H7 (cell line): ENCODE measurements around the gene ZGPAT. TPM values are rescaled to one million over a fixed set of nuclear protein-coding genes. Genes with fewer than 3 reads are reported as not detected.
A peak's percentile ranks its signal among the peaks of the same experiment; 100 is the strongest.
"Not testable (repeated sequence)": the region's sequence is repeated elsewhere in the genome, so short reads cannot be mapped to it uniquely, and the experiment has no call there.

ENCODE experiments used
- DNase-seq: peaks from one replicate; pipeline ENCODE4 v3.0.0; 2012
- H3K27me3 ChIP-seq: 2 replicates; pipeline ENCODE4 v1.6.0; 2011; ENCODE audit warnings: mild to moderate bottlenecking, low read length; ENCODE audit not compliant: control insufficient read depth, insufficient read depth
- H3K36me3 ChIP-seq: replicated peaks from 2 replicates; pipeline ENCODE4 v1.5.1; 2011; ENCODE audit warnings: low read length; ENCODE audit not compliant: control insufficient read depth, insufficient read depth
- H3K4me3 ChIP-seq: 2 replicates; pipeline ENCODE4 v1.5.1; 2011; ENCODE audit warnings: low read depth, mild to moderate bottlenecking, control low read depth, low read length, moderate library complexity; ENCODE audit not compliant: insufficient read depth
- total RNA-seq: library from RNA; depleted of rRNA; stranded (reverse); fragments of >200 nt; shearing (Covaris generic); gene quantifications from 2 replicates; pipeline ENCODE4 v1.2.3, GENCODE V29; 2014

ZGPAT gene
- total RNA-seq, 1 experiment from 2014 or later = 52.0 TPM

DNA sequence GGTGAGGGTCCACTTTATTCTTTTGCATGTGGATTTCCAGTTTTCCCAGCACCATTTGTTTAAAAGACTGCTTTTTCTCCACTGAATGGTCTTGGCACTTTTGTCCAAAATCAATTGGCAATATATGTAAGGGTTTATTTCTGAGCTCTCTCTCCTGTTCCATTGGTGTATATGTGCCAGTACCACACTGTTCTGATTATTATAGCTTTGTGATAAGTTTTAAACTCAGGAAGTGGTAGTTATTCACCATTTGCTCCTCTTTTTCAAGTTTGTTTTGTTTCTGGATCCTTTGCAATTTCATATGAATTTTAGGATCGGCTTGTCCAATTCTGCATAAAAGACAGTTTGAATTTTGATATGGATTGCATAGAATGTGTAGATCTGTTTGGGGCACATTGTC lies 4.4 kb downstream of the ZGPAT start:
- H3K27me3 ChIP-seq = no peaks in the 10 kb centered on the region
- H3K36me3 ChIP-seq = peaks cover 9% of the 10 kb centered on the region
- no peak for DNase-seq
- H3K4me3 ChIP-seq = no peak overlapping the region

GRCh38 chr20:63714858-63715257 lies 7.0 kb downstream of the ZGPAT start:
- H3K4me3 ChIP-seq = no peak overlapping the region
- H3K36me3 ChIP-seq = peaks cover 9% of the 10 kb centered on the region
- H3K27me3 ChIP-seq = no peaks in the 10 kb centered on the region
- DNase-seq = no peak

DNA sequence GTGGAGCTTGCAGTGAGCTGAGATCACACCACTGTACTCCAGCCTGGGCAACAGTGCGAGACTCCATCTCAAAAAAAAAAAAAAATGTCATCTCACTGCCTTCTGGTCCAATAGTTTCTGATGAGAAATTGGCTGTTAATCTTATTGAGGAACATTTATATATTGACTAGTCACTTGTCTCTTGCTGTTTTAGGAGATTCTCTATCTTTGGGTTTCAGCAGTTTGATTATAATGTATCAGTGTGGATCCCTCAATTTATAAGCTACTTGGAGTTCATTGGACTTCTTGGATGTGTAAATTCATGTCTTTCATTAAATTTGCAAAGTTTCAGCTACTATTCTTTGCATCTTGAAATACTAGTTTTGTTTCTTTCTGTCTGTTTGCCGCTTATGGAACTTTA lies 11.2 kb downstream of the ZGPAT start:
- no peak for DNase-seq
- H3K36me3 ChIP-seq = peaks cover 4% of the 10 kb centered on the region
- no peaks in the 10 kb centered on the region for H3K27me3 ChIP-seq
- no peak overlapping the region for H3K4me3 ChIP-seq

DNA sequence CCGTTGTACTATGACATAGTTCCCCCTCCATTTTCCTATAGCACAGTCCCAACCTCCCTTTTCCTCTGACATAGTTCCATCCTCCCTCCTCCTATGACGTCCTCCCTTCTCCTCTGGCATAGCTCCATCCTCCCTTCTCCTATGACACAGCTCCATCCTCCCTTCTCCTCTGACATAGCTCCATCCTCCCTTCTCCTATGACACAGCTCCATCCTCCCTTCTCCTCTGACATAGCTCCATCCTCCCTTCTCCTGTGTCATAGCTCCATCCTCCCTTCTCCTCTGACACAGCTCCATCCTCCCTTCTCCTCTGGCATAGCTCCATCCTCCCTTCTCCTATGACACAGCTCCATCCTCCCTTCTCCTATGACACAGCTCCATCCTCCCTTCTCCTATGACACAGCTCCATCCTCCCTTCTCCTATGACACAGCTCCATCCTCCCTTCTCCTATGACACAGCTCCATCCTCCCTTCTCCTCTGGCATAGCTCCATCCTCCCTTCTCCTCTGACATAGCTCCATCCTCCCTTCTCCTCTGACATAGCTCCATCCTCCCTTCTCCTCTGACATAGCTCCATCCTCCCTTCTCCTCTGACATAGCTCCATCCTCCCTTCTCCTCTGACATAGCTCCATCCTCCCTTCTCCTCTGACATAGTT lies 15.3 kb downstream of the ZGPAT start:
- not testable (repeated sequence) for DNase-seq, H3K27me3 ChIP-seq, H3K36me3 ChIP-seq, H3K4me3 ChIP-seq

- not testable (repeated sequence) for H3K27me3 ChIP-seq, H3K4me3 ChIP-seq, DNase-seq, H3K36me3 ChIP-seq
Measured at GRCh38 chr20:63730189-63730733, 22.4 kb downstream of the ZGPAT start.

DNA sequence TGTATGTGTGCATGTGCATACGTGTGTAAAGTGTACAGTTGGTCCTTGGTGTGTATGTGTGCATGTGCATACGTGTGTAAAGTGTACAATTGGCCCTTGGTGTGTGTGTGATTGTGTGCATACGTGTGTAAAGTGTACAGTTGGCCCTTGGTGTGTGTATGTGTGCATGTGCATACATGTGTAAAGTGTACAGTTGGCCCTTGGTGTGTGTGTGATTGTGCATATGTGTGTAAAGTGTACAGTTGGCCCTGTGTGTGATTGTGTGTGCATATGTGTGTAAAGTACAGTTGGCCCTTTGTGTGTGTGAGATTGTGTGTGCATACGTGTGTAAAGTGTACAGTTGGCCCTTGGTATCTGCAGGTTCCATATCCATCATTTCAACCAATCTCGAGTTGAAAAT lies 23.6 kb downstream of the ZGPAT start:
- no peak for DNase-seq
- no peaks in the 10 kb centered on the region for H3K27me3 ChIP-seq
- no peak overlapping the region for H3K4me3 ChIP-seq

DNA sequence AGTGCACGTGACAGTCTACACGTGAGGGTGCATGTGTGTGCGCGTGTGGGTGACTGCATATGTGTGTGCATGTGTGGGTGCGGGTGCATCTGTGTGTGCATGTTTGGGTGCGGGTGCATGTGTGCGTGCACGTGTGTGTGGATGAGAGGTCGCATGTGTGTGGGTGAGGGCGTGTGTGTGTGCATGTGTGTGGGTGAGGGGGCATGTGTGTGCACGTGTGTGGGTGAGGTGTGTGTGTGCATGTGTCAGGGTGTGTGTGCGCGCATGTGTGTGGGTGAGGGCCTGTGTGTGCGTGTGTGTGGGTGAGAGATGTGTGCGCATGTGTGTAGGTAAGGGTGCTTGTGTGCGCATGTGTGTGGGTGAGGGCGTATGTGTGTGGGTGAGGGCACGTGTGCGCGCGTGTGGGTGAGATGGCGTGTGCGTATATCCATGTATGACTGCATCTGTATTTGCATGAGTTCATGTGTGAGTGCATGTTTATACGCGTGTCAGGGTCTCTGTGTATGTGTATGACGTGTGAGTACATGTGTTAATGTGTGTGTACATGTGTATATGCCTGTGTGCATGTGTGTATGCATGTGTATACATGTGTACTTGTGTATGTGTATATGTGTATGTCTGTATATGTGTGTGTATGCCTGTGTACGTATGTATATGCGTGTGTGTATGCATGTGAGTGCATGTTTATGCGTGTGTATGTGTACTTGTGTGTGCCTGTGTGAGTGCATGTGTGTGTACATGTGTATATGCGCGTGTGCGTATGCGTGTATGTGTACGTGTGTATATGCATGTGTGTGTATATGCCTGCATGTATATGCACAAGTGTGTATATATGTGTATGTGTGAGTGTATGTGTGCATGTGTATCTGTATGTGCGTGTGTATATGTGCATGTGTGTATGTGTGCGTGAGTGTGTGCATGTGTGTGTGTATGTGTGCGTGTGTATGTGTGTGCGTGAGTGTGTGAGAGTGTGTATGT lies 24.6 kb downstream of the ZGPAT start:
- Histone ChIP-seq H3K4me3 (no peak overlapping the region), H3K36me3 (peaks cover 4% of the 10 kb centered on the region), H3K27me3 (no peaks in the 10 kb centered on the region)
- DNase-seq = no peak

More for the DNA sequence above, 23.6 kb downstream of the ZGPAT start:
- H3K36me3 ChIP-seq = peaks cover 4% of the 10 kb centered on the region

DNA sequence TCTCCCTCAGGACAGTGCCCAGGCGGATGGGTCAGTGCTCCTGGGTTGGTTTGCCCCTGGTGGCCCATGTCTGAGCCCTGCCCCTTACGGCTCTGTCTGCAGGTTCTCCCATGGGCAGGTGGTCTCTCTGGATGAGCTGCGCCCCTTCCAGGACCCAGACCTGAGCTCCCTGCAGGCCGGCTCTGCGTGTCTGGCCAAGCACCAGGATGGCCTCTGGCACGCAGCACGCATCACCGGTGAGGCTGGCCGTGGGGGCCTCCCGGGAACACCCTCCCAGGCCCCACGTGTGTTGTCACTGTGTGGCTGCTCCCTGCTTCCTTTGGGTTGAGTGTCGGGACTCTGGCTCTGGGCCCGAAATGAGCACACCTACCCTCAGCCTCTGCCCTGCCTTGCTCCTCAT lies 25.3 kb downstream of the ZGPAT start:
- H3K27me3 ChIP-seq = no peaks in the 10 kb centered on the region
- DNase-seq = peak; percentile 42
- H3K4me3 ChIP-seq = no peak overlapping the region
- peaks cover 4% of the 10 kb centered on the region for H3K36me3 ChIP-seq

GRCh38 chr20:63733579-63734081 lies 25.8 kb downstream of the ZGPAT start:
- DNase-seq = peak; percentile 28
- Histone ChIP-seq H3K36me3 (peaks cover 4% of the 10 kb centered on the region), H3K4me3 (no peak overlapping the region), H3K27me3 (0 out of 2 replicates have a peak, but pooled peaks cover 2% of the 10 kb centered on the region)

DNA sequence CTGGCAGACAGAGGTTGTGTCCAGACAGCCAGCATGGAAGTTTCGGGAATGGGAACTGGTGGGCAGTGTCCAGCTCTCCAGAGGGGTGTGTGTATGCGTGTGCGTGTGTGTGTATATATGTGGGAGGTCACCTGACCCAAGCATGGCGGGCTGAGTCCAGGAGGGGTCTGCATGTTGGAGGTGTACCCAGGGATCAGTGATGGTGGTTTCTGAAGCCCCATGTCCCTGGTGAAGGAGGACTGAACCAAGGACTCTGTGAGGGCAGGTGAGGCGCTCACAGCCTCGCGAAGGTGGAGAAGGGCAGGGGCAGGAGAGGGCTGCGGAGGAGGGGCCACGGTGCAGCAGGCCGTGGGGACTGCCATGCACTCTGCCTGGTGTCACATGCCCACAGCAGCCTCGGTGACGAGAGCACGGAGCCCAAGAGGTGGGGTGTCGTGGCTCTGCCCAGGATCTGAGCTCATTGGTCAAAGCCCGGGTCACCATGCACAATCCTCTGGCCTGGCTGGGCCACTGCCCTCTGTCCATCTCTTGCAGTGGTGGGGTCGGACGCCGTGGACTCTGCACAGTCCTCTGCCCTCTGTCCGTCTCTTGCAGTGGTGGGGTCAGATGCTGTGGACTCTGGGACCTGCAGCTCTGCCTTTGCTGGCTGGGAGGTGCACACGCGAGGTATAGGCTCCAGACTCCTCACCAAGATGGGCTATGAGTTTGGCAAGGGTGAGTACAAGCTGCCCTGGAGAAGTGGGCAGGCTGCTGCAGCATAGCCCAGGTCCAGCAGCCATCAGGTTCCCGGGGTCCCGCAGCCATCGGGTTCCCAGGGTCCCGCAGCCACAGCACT lies 26.5 kb downstream of the ZGPAT start:
- DNase-seq = peak; percentile 36
- 0 out of 2 replicates have a peak, but pooled peaks cover 2% of the 10 kb centered on the region for H3K27me3 ChIP-seq
- H3K36me3 ChIP-seq = peaks cover 4% of the 10 kb centered on the region
- H3K4me3 ChIP-seq = no peak overlapping the region

GRCh38 chr20:63734946-63735858 lies 27.4 kb downstream of the ZGPAT start:
- peaks cover 4% of the 10 kb centered on the region for H3K36me3 ChIP-seq
- H3K27me3 ChIP-seq = 0 out of 2 replicates have a peak, but pooled peaks cover 2% of the 10 kb centered on the region
- peak; percentile 53 for DNase-seq

GRCh38 chr20:63735859-63736718 lies 28.2 kb downstream of the ZGPAT start, which contains the start of gene LIME1:
Gene LIME1 (plus strand): TSS chr20:63736664. CDS start chr20:63737550, 886 bp downstream.
- Histone ChIP-seq H3K27me3 (0 out of 2 replicates have a peak, but pooled peaks cover 2% of the 10 kb centered on the region), H3K4me3 (peak within 1 kb of the TSS; percentile 12), H3K36me3 (peaks cover 4% of the 10 kb centered on the region)
- DNase-seq = peak; percentile 63

More at GRCh38 chr20:63734946-63735858, 27.4 kb downstream of the ZGPAT start:
- no peak overlapping the region for H3K4me3 ChIP-seq
